Smooth muscle cell (in vitro differentiated cells): ENCODE results near the gene ACTR3. TPM values are rescaled to one million over a fixed set of nuclear protein-coding genes. Genes with fewer than 3 reads are reported as not detected.
"Not testable (repeated sequence)": the region's sequence is repeated elsewhere in the genome, so short reads cannot be mapped to it uniquely, and the experiment has no call there.

Source experiments
- DNase-seq: peaks from one replicate; lab custom pipeline; 2025; ENCODE audit not compliant: unreplicated experiment; lab: John Stamatoyannopoulos, UW
- H2AFZ ChIP-seq: fragments of 200-600 bp; sonication (generic); 2 replicates; pipeline ENCODE4 v1.6.0; 2016; ENCODE audit warnings: antibody characterized with exemption, low read depth, mild to moderate bottlenecking
- H3F3A ChIP-seq: fragments of 200-600 bp; sonication (generic); 2 replicates; pipeline ENCODE4 v1.6.0; 2017; ENCODE audit warnings: antibody characterized with exemption, low read depth
- H3K27ac ChIP-seq: fragments of 200-600 bp; sonication (generic); 2 replicates; pipeline ENCODE4 v1.5.1; 2016; ENCODE audit warnings: low read depth, mild to moderate bottlenecking
- H3K27me3 ChIP-seq: fragments of 200-600 bp; sonication (generic); 2 replicates; pipeline ENCODE4 v1.6.1; 2016; ENCODE audit warnings: low read depth, mild to moderate bottlenecking
- H3K36me3 ChIP-seq: fragments of 200-600 bp; sonication (generic); 2 replicates; pipeline ENCODE4 v1.5.1; 2016; ENCODE audit warnings: low read depth
- H3K4me1 ChIP-seq: fragments of 200-600 bp; sonication (generic); 2 replicates; pipeline ENCODE4 v1.5.1; 2016; ENCODE audit warnings: low read depth
- H3K4me2 ChIP-seq: fragments of 200-600 bp; sonication (generic); 2 replicates; pipeline ENCODE4 v1.6.0; 2016; ENCODE audit warnings: mild to moderate bottlenecking
- H3K4me3 ChIP-seq: fragments of 200-600 bp; sonication (generic); 2 replicates; pipeline ENCODE4 v1.5.1; 2016; ENCODE audit warnings: mild to moderate bottlenecking
- H3K79me2 ChIP-seq: fragments of 200-600 bp; sonication (generic); 2 replicates; pipeline ENCODE4 v1.6.0; 2016; ENCODE audit warnings: low read depth, mild to moderate bottlenecking
- H3K9ac ChIP-seq: fragments of 200-600 bp; sonication (generic); 2 replicates; pipeline ENCODE4 v1.6.0; 2016; ENCODE audit warnings: low read depth
- H3K9me3 ChIP-seq: fragments of 200-600 bp; sonication (generic); replicated peaks from 2 replicates; pipeline ENCODE4 v1.5.1; 2016; ENCODE audit warnings: low read depth
- H4K20me1 ChIP-seq: fragments of 200-600 bp; sonication (generic); 2 replicates; pipeline ENCODE4 v1.6.0; 2016; ENCODE audit warnings: low read depth
- CTCF ChIP-seq: fragments of 200-600 bp; sonication (generic); IDR thresholded peaks from 2 replicates; pipeline ENCODE4 v1.5.1; 2017; ENCODE audit warnings: borderline replicate concordance, mild to moderate bottlenecking, antibody characterized with exemption; ENCODE audit not compliant: insufficient read depth, poor library complexity, severe bottlenecking
- WGBS: methylation state at CpG from one replicate; pipeline ENCODE4 v1.1.7; 2016; ENCODE audit warnings: low lambda C conversion rate; 5-methylcytosine and 5-hydroxymethylcytosine counted together
- polyA plus RNA-seq: library from polyadenylated mRNA; unstranded; fragments of >200 nt; fragmentation: Nextera tagmentation; extraction: Ambion mirVana; gene quantifications from 2 replicates; pipeline ENCODE4 v1.2.1, GENCODE V29; 2016
- total RNA-seq: library from RNA; depleted of rRNA; stranded (reverse); fragments of >200 nt; gene quantifications from 2 replicates; pipeline ENCODE4 v1.2.3, GENCODE V29; 2014

Gene ACTR3
- total and polyA plus RNA-seq, 2 experiments from 2014 or later = 173 to 263 TPM

- 98% methylated on average over 3 of the region's 3 CpGs for WGBS
- Histone ChIP-seq H3K9me3 (no peaks in the 10 kb centered on the region), H3K4me2 (no peak overlapping the region), H3K27ac (no peak overlapping the region), H3K9ac (no peak overlapping the region), H3K27me3 (no peaks in the 10 kb centered on the region), H3K36me3 (peaks cover 28% of the 10 kb centered on the region), H3K4me1 (no peaks in the 10 kb centered on the region), H3K4me3 (no peak overlapping the region), H4K20me1 (peaks cover 97% of the 10 kb centered on the region), H2AFZ (no peak overlapping the region), H3F3A (no peaks in the 10 kb centered on the region), H3K79me2 (peaks cover 100% of the 10 kb centered on the region)
- no peak for DNase-seq
- no peak for TF ChIP-seq CTCF
Measured at GRCh38 chr2:113926314-113926713, 36.4 kb downstream of the ACTR3 start.

GRCh38 chr2:113930448-113930847 lies 40.6 kb downstream of the ACTR3 start:
- Histone ChIP-seq H3K4me1 (no peaks in the 10 kb centered on the region), H3K9me3 (no peaks in the 10 kb centered on the region), H3K36me3 (peaks cover 45% of the 10 kb centered on the region), H3F3A (no peaks in the 10 kb centered on the region), H3K27me3 (no peaks in the 10 kb centered on the region), H3K4me2 (no peak overlapping the region), H3K79me2 (peaks cover 96% of the 10 kb centered on the region), H3K9ac (no peak overlapping the region), H2AFZ (no peak overlapping the region), H3K27ac (no peak overlapping the region), H3K4me3 (no peak overlapping the region), H4K20me1 (peaks cover 92% of the 10 kb centered on the region)
- WGBS = 100% methylated on average over 1 of the region's 1 CpG
- TF ChIP-seq CTCF = no peak
- no peak for DNase-seq

GRCh38 chr2:113937501-113937900 lies 47.6 kb downstream of the ACTR3 start:
- no peak overlapping the region for H2AFZ ChIP-seq
- peaks cover 67% of the 10 kb centered on the region for H4K20me1 ChIP-seq
- DNase-seq = no peak
- no peak overlapping the region for H3K27ac ChIP-seq
- no peaks in the 10 kb centered on the region for H3K9me3 ChIP-seq
- H3F3A ChIP-seq = no peaks in the 10 kb centered on the region
- H3K4me1 ChIP-seq = no peaks in the 10 kb centered on the region
- H3K9ac ChIP-seq = no peak overlapping the region
- H3K4me3 ChIP-seq = no peak overlapping the region
- H3K27me3 ChIP-seq = no peaks in the 10 kb centered on the region
- peaks cover 69% of the 10 kb centered on the region for H3K79me2 ChIP-seq
- TF ChIP-seq CTCF = no peak
- peaks cover 55% of the 10 kb centered on the region for H3K36me3 ChIP-seq
- H3K4me2 ChIP-seq = no peak overlapping the region

- 86% methylated on average over 5 of the region's 5 CpGs for WGBS
- H3K4me3 ChIP-seq = no peak overlapping the region
- H3K36me3 ChIP-seq = peaks cover 58% of the 10 kb centered on the region
- peaks cover 11% of the 10 kb centered on the region for H3F3A ChIP-seq
- no peaks in the 10 kb centered on the region for H3K9me3 ChIP-seq
- no peak overlapping the region for H2AFZ ChIP-seq
- H3K4me1 ChIP-seq = no peaks in the 10 kb centered on the region
- no peak for DNase-seq
- no peak overlapping the region for H3K27ac ChIP-seq
- H3K79me2 ChIP-seq = peaks cover 62% of the 10 kb centered on the region
- TF ChIP-seq CTCF = no peak
- H3K9ac ChIP-seq = no peak overlapping the region
- no peak overlapping the region for H3K4me2 ChIP-seq
- peaks cover 57% of the 10 kb centered on the region for H4K20me1 ChIP-seq
- H3K27me3 ChIP-seq = no peaks in the 10 kb centered on the region
Measured at GRCh38 chr2:113940891-113941290, 51.0 kb downstream of the ACTR3 start.

GRCh38 chr2:113945784-113946183 lies 55.9 kb downstream of the ACTR3 start:
- Histone ChIP-seq H3K79me2 (peaks cover 55% of the 10 kb centered on the region), H4K20me1 (peaks cover 59% of the 10 kb centered on the region), H3K36me3 (peaks cover 58% of the 10 kb centered on the region), H3F3A (peaks cover 17% of the 10 kb centered on the region)
- H3K4me3 ChIP-seq, H3K4me2 ChIP-seq, H3K9me3 ChIP-seq, H3K9ac ChIP-seq, DNase-seq, H3K27me3 ChIP-seq, H2AFZ ChIP-seq, H3K4me1 ChIP-seq, H3K27ac ChIP-seq: not testable (repeated sequence)
- WGBS = 100% methylated on average over 2 of the region's 2 CpGs

- H3K9ac ChIP-seq, H3K9me3 ChIP-seq, H3K27me3 ChIP-seq, H3K4me2 ChIP-seq, H3K4me1 ChIP-seq, H2AFZ ChIP-seq, H3K4me3 ChIP-seq, DNase-seq, H3K27ac ChIP-seq: not testable (repeated sequence)
- Histone ChIP-seq H3K36me3 (peaks cover 66% of the 10 kb centered on the region), H3F3A (peaks cover 20% of the 10 kb centered on the region), H4K20me1 (peaks cover 82% of the 10 kb centered on the region), H3K79me2 (peaks cover 40% of the 10 kb centered on the region)
- WGBS = 86% methylated on average over 3 of the region's 3 CpGs
Measured at GRCh38 chr2:113950906-113951305, 61.0 kb downstream of the ACTR3 start.
